HEK293 (cell line): Measurements from ENCODE around the gene FLRT1.

Experiments used
- CTCF ChIP-seq: fragments of 450-650 bp; formaldehyde crosslinking; IDR thresholded peaks from 2 replicates; pipeline ENCODE4 v1.5.1; 2016; ENCODE audit warnings: missing biosample characterization, missing genetic modification characterization
- KLF1 ChIP-seq: fragments of 450-650 bp; formaldehyde crosslinking; IDR thresholded peaks from 2 replicates; pipeline ENCODE4 v1.5.1; 2016; ENCODE audit warnings: missing biosample characterization, missing genetic modification characterization
- TCF7L2 ChIP-seq: IDR thresholded peaks from 2 replicates; pipeline ENCODE4 v1.6.1; 2011; ENCODE audit warnings: low read depth, mild to moderate bottlenecking, inconsistent platforms, low read length, moderate library complexity, borderline replicate concordance
- YY1 ChIP-seq: fragments of 450-650 bp; formaldehyde crosslinking; IDR thresholded peaks from 2 replicates; pipeline ENCODE4 v1.5.1; 2018; ENCODE audit warnings: missing biosample characterization, missing genetic modification characterization
- ZNF112 ChIP-seq: fragments of 450-650 bp; formaldehyde crosslinking; IDR thresholded peaks from 2 replicates; pipeline ENCODE4 v1.5.0; 2017; ENCODE audit warnings: missing biosample characterization, missing genetic modification characterization
- ZNF184 ChIP-seq: fragments of 450-650 bp; IDR thresholded peaks from 2 replicates; pipeline ENCODE4 v1.5.1; 2018; ENCODE audit warnings: missing biosample characterization, mild to moderate bottlenecking, missing genetic modification characterization
- ZNF416 ChIP-seq: fragments of 450-650 bp; formaldehyde crosslinking; IDR thresholded peaks from 2 replicates; pipeline ENCODE4 v1.5.1; 2016; ENCODE audit warnings: missing biosample characterization, missing genetic modification characterization
- ZNF555 ChIP-seq: fragments of 450-650 bp; formaldehyde crosslinking; conservative IDR thresholded peaks from 2 replicates; pipeline ENCODE4 v1.5.1; 2017; ENCODE audit warnings: missing biosample characterization, mild to moderate bottlenecking, missing genetic modification characterization, inconsistent platforms
- ZNF701 ChIP-seq: fragments of 450-650 bp; formaldehyde crosslinking; IDR thresholded peaks from 2 replicates; pipeline ENCODE4 v1.5.1; 2016; ENCODE audit warnings: missing biosample characterization, missing genetic modification characterization
- ZSCAN30 ChIP-seq: fragments of 450-650 bp; IDR thresholded peaks from 2 replicates; pipeline ENCODE4 v1.5.1; 2018; ENCODE audit warnings: missing biosample characterization, mild to moderate bottlenecking, missing genetic modification characterization, moderate library complexity
- ZSCAN4 ChIP-seq: fragments of 450-650 bp; formaldehyde crosslinking; IDR thresholded peaks from 2 replicates; pipeline ENCODE4 v1.5.1; 2017; ENCODE audit warnings: missing biosample characterization, missing genetic modification characterization
- TF ChIP-seq, protein P1 (sequence below): fragments of 450-650 bp; formaldehyde crosslinking; IDR thresholded peaks from 2 replicates; pipeline ENCODE4 v1.5.1; 2016; ENCODE audit warnings: missing biosample characterization, missing genetic modification characterization
- TF ChIP-seq, protein P2 (sequence below): fragments of 450-650 bp; formaldehyde crosslinking; IDR thresholded peaks from 2 replicates; pipeline ENCODE4 v1.5.1; 2016; ENCODE audit warnings: missing biosample characterization, missing genetic modification characterization, low read depth

- TF ChIP-seq, protein P1, sequence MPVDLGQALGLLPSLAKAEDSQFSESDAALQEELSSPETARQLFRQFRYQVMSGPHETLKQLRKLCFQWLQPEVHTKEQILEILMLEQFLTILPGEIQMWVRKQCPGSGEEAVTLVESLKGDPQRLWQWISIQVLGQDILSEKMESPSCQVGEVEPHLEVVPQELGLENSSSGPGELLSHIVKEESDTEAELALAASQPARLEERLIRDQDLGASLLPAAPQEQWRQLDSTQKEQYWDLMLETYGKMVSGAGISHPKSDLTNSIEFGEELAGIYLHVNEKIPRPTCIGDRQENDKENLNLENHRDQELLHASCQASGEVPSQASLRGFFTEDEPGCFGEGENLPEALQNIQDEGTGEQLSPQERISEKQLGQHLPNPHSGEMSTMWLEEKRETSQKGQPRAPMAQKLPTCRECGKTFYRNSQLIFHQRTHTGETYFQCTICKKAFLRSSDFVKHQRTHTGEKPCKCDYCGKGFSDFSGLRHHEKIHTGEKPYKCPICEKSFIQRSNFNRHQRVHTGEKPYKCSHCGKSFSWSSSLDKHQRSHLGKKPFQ, result no peak
- TF ChIP-seq CTCF (tag by site-specific recombination), result no peak
- TF ChIP-seq ZSCAN4, result no peak
- TF ChIP-seq KLF1, result no peak
- no peak for TF ChIP-seq ZNF416 (tag by site-specific recombination)
- TF ChIP-seq ZNF112 (tag by site-specific recombination), result no peak
- no peak for TF ChIP-seq ZSCAN30 (tag by site-specific recombination)
- TF ChIP-seq TCF7L2, result no peak
- TF ChIP-seq ZNF555 (tag by site-specific recombination), result no peak
- TF ChIP-seq ZNF184 (tag by site-specific recombination), result no peak
- TF ChIP-seq, protein P2, sequence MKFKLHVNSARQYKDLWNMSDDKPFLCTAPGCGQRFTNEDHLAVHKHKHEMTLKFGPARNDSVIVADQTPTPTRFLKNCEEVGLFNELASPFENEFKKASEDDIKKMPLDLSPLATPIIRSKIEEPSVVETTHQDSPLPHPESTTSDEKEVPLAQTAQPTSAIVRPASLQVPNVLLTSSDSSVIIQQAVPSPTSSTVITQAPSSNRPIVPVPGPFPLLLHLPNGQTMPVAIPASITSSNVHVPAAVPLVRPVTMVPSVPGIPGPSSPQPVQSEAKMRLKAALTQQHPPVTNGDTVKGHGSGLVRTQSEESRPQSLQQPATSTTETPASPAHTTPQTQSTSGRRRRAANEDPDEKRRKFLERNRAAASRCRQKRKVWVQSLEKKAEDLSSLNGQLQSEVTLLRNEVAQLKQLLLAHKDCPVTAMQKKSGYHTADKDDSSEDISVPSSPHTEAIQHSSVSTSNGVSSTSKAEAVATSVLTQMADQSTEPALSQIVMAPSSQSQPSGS (tag by site-specific recombination), result no peak
- TF ChIP-seq YY1 (tag by site-specific recombination), result no peak
- no peak for TF ChIP-seq ZNF701 (tag by site-specific recombination)
Measured at GRCh38 chr11:63997104-63997700, 38.5 kb upstream of the FLRT1 start.
